NCI-H2227 (cell line): ENCODE results near the gene TDO2.

Experiments
- DNase-seq: peaks from one replicate; lab custom pipeline; 2025; ENCODE audit not compliant: unreplicated experiment; lab: John Stamatoyannopoulos, UW

The TDO2 gene

DNA sequence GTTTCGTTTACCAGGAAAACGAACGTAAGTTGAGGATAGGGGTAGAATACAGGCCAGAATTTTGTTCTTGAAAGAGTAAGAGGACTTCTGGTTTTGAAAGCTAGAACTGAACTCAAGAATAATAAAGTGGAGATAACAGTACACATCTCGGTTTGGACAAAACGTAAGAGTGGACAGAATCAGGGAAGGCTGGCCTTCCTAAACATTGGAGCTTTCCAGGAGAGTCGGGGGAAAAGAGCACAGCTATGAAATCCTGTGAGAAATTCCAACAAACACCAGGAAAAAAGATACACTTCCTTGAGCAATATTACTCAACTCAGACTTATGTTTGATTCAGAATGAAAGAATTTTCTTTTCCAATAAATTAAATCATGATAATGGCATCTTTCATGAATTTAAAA lies 49.0 kb downstream of the TDO2 start:
- DNase-seq: no peak

DNA sequence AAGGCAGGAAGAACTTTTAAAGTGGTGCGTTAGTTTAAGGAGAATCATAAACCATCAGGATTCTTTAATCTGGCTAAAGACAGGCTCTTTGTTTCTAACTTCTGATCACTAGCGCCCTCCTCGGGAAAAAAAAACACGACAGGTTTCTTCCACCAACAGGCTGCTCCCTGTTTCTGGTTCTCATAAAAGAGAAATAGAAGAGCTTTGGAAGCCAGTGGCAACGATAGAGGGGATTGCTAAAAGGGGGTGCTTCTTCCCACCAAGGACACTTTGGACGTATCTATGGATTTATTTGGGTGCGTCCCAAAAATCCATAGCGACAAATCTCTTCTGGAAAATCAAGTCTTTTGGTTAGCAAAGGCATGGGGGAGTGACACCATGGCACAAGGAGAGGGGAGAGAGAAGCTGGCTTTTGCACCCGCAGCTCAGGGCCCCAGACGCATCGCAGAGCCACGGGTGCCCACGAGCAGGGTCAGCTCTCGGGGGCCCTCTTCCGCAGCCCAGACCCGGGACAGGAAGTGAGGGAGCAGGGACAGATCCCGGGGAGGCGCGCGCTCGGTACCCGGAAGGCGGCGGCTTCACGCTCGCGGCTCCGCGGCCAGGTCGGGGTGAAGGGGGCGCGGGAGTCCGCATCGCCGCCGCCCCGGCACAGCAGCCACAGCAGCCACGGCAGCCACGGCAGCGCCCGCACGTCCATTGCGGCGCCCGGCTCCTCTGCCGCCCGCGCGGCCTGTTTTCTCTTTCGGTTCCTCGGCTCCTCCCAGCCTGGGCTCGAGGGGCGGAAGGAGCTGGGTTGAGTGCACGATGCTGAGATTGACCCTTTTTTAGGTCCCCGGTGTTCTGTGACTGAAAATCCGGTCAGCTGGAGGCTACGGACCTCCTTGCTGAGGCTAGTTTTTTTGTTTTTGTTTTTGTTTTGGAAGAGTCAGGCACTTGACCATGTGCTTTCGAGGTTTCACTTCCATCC lies 49.9 kb downstream of the TDO2 start, which contains the start of gene CTSO:
CTSO (minus strand) TSS at position 716 of the 967 bp plus-strand sequence; CDS start at position 697, 19 bp downstream.
- DNase-seq: peak; percentile 83

DNA sequence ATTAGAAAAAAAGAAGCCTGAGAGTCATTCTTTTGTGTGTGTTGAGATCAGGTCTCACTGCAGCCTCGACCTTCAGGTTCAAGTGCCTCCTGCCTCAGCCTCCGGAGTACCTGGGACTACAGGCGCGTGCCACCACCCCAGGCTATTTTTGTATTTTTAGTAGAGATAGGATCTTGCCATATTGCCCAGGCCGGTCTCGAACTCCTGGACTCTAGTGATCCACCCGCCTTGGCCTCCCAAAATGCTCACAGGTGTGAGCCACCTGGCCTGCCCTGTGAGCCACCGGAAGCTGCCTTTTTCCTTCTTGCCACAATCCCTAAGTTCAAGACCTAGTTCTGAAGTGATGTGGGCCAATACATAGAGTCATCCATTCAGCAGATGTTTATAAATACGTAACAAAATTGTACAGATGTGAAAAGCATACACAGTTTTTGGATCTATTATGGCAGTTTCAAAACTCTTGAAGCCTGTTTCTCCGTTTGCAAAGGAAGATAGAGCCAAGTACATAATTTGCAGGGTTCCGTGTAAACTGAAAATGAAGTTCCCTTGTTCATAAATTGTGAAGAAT lies 50.7 kb downstream of the TDO2 start:
- DNase-seq: no peak

DNA sequence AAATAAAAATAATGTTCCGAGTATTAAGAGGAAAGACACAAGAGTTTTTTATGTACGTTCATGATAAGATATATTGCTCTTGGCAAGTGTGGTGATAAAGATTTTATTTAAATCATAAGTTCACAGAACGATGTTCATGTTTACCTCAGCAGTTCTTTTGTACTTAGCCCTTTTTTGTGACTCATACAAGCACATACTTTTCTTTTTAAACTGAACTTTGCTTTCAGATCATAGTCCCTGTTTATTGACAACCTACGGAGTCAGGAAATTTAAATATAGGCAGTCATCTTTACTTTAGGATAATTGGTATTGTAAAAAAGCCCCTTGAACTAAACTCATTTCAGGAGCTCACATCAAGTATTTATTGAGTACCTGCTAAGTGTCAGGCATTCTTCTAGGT lies 51.4 kb downstream of the TDO2 start:
- no peak for DNase-seq

DNA sequence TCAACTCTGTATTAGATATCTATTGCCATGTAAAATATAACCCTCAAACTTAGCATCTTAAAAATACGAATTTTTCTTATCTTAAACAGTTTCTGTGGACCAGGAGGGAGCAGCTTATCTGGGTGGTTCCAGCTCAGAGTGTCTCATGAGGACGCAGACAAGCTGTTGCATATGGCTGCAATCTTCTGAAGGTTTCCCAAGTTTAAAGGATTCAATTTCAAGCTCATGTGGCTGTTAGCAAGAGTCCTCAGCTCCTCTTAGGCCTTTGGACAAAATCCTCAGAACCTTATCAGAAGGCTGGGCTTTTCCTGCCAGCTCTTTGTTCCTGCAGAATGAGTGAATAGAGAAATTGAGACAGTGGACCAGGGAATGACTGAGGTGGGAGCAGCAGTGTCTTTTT lies 53.0 kb downstream of the TDO2 start:
- no peak for DNase-seq

DNA sequence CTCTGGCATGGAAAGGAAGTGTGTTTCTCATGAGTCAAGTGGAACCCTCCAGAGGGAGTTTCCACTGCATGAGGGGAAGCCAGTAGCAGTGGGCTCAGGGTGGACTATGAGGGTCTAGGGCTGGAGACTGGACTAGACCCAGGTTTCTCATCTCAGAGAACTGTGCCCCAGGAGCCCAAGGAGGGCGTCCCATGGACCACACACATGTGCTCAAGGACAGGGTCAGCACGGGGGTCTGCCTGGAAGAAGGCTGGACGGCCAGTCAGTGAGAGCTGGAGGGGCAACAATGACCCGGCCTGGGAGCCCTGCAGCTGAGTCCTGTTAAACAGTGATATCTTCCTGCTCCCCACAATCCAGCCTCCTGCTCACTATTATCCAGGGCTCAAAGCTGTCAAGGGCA lies 55.9 kb downstream of the TDO2 start:
- no peak for DNase-seq

DNA sequence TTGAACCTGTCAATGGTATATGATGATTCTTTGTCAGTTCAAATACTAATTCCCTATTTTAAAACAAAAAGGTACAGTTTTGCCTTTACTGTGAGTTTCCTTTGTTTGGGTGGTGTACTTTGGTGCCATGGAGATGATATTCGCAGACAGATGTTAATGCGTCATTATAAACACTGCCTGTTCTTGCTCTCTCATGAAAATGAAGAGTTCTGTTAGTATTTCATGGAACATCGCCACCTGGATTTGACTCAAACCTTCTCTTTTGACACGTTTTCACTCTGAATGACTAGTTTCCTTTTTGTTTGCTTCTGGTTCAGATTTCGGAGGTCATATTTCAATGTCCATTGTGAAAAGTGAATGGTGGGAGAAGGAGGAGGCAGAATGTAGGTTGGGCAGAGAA lies 57.0 kb downstream of the TDO2 start:
- DNase-seq: no peak

DNA sequence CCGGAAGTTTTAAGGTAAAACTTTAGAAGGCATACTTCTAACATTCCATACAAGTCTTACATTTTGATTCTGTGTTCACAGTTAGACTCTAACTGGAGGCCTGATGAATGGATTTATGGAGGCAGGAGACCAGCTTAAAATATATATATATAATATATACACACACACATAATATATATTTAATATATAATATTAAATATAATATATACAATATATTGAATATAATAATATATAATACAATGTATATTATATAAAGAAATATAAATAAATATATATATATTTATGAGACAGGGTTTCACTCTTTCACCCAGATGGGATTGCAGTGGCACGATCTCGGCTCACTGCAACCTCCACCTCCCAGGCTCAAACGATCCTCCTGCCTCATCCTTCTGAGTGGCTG lies 58.1 kb downstream of the TDO2 start:
- DNase-seq: no peak

DNA sequence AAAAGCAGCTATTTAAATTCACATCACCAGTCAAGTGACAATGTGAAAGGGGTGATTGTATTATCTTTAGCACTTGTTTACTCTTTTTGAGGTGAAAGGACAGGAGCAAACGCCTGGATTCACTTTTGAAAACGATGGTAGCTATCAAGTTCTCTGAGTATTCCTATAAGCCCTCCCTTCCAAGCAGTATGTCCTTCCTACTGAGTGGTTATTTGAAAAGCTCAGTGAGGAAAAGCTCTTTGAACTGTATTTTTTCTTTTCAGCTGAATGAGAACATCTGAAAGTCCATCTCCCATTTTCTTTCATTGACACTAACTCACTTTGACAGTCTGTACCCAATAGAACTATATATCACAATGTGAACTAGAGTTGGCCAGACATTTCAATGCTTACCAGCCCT lies 59.3 kb downstream of the TDO2 start:
- no peak for DNase-seq

DNA sequence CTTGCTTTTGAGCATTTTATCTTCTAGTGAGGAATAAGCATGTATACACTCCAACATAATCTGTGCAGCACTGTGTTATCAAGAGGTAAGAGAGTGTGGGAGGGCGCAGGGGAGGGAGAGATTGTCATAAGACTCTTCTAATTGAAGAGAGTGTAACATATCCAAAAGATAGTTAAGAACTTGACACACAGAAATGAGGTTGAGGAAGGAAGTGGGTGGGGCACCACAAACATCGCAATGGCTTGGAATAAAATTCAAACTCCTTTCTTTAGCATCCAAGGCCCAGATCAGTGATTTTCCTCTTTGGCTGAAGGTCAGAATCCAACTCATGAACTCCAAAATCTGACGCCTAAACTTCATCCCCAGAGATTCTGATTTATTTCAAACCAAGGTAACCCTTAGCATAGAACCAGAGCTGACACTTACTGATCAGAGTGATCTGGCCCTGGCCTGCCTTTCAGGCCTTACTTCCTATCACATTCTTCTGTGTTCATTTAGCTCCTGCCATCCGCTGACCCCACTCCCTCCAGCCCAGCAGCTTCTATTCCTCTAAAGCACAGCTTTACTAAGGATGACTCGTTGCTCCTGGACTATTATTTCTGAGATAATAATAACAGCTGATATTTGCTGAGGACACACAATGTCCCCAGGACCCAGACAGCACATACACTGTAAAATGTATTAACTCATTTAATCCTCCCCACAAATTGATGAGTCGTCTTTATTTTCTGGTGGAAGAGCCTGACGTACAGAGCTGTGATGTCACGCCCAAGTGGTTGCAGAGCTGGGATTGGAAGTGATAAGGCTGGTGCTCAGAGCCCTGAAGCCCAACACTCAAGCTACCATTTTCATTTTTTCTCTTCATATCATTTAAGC lies 60.8 kb downstream of the TDO2 start:
- no peak for DNase-seq

DNA sequence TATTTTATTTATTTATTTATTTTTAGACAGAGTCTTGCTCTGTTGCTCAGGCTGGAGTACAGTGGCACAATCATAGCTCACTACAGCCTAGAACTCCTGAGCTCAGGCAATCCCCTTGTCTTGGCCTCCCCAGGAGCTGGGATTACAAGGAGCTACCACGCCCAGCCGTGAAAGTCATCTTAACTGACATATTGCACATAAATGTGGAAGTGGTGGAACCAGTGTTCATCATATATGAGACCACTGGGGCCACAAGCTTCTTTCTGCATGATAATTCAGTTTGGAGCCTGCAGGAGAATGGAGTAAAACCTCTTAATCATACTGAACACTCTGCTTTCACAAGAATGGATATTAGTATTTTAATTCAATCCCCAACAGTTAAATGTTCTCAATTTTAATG lies 62.7 kb downstream of the TDO2 start:
- DNase-seq: no peak

DNA sequence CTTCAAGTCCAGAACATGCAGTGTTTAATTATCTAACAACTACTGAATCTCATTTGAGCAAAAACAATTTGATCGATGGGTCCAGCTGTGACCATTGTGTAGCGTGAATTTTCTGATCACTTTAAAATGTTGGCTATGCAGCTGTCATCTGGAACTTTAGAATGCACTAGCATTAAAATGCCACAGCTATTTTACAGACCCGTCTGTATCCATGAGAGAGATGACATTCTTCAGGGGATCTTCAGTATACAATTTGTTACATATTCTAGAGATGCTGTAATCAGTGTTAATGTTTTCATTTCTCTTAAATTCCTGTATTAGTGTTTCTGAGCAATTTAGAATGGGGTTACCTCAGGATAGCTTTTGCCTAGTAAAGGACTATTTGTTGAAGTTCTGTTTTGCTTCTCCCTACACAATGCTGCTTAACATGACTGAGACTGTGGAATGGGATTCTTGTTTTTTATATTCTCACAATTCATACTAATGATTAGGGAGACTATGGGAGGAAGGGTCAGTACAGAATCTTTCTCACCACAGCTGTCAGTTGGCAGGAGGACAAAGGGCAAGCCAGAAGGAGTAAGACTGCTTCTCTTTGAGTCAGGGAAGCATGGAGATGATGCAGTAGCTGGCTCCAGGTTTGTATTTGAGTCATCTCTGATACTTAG lies 63.4 kb downstream of the TDO2 start:
- DNase-seq: no peak
